HEK293 (cell line): ENCODE measurements around the gene MOK.

Experiments used
- CTCF ChIA-PET: fragments of 350-600 bp; formaldehyde crosslinking; extraction: SDS; loops from one replicate; lab custom pipeline; 2021; ENCODE audit warnings: antibody characterized with exemption; lab: Yijun Ruan, JAX
- POLR2A ChIA-PET: fragments of 300-600 bp; formaldehyde crosslinking; extraction: SDS; loops from one replicate; lab custom pipeline; 2020; ENCODE audit warnings: antibody characterized with exemption, inconsistent platforms; lab: Yijun Ruan, JAX
- H3K27ac ChIP-seq: fragments of 200-500 bp; sonication (Bioruptor generic); 2 replicates; pipeline ENCODE4 v1.5.1; 2014; ENCODE audit warnings: low read depth, low read length, control low read depth, inconsistent platforms; ENCODE audit errors: extremely low read depth
- H3K36me3 ChIP-seq, 2 experiments: fragments of 200-500 bp in 1 of 2; sonication (Bioruptor generic) in 1 of 2; 1 replicate in 1 of 2; 2 replicates in 1 of 2; pipeline ENCODE4 v1.5.1; 2014 to 2017; ENCODE audit warnings: inconsistent platforms in 2 of 2, low read length in 2 of 2; ENCODE audit not compliant: control insufficient read depth in 2 of 2, insufficient read depth in 1 of 2
- H3K4me1 ChIP-seq: fragments of 200-500 bp; sonication (Bioruptor generic); 2 replicates; pipeline ENCODE4 v1.5.1; 2014; ENCODE audit warnings: mild to moderate bottlenecking, low read length, inconsistent platforms; ENCODE audit not compliant: control insufficient read depth, insufficient read depth
- H3K4me3 ChIP-seq: 2 replicates; pipeline ENCODE4 v1.5.1; 2011; ENCODE audit warnings: low read depth, mild to moderate bottlenecking, control low read depth, low read length, moderate library complexity
- H3K9me3 ChIP-seq: fragments of 200-500 bp; sonication (Bioruptor generic); 2 replicates; pipeline ENCODE4 v1.5.1; 2014; ENCODE audit warnings: low read depth, low read length, inconsistent platforms; ENCODE audit not compliant: control insufficient read depth, insufficient read depth
- HOXA7 ChIP-seq: sonication (generic); formaldehyde crosslinking; IDR thresholded peaks from 2 replicates; pipeline ENCODE4 v1.8.1; 2022; ENCODE audit warnings: missing genetic modification reagents, borderline replicate concordance
- MYNN ChIP-seq: fragments of 450-650 bp; formaldehyde crosslinking; IDR thresholded peaks from 2 replicates; pipeline ENCODE4 v1.5.1; 2016; ENCODE audit warnings: missing biosample characterization, missing genetic modification characterization, borderline replicate concordance
- OSR2 ChIP-seq: fragments of 450-650 bp; formaldehyde crosslinking; IDR thresholded peaks from 2 replicates; pipeline ENCODE4 v1.5.1; 2016; ENCODE audit warnings: missing biosample characterization, missing genetic modification characterization
- PRDM1 ChIP-seq: fragments of 450-650 bp; formaldehyde crosslinking; IDR thresholded peaks from 2 replicates; pipeline ENCODE4; 2016; ENCODE audit warnings: missing biosample characterization, missing genetic modification characterization
- SP7 ChIP-seq: fragments of 450-650 bp; formaldehyde crosslinking; IDR thresholded peaks from 2 replicates; pipeline ENCODE4 v1.5.1; 2016; ENCODE audit warnings: missing biosample characterization, missing genetic modification characterization
- ZBTB17 ChIP-seq: fragments of 450-650 bp; formaldehyde crosslinking; IDR thresholded peaks from 2 replicates; pipeline ENCODE4 v1.5.1; 2016; ENCODE audit warnings: missing biosample characterization, missing genetic modification characterization
- ZNF10 ChIP-seq: fragments of 450-650 bp; formaldehyde crosslinking; IDR thresholded peaks from 2 replicates; pipeline ENCODE4 v1.5.1; 2017; ENCODE audit warnings: missing biosample characterization, missing genetic modification characterization
- ZNF114 ChIP-seq: fragments of 450-650 bp; formaldehyde crosslinking; IDR thresholded peaks from 2 replicates; pipeline ENCODE4 v1.5.0; 2017; ENCODE audit warnings: missing biosample characterization, missing genetic modification characterization
- ZNF2 ChIP-seq: fragments of 450-650 bp; formaldehyde crosslinking; IDR thresholded peaks from 2 replicates; pipeline ENCODE4 v1.5.1; 2016; ENCODE audit warnings: missing biosample characterization, missing genetic modification characterization
- ZNF561 ChIP-seq: fragments of 450-650 bp; IDR thresholded peaks from 2 replicates; pipeline ENCODE4 v1.5.1; 2018; ENCODE audit warnings: missing biosample characterization, missing genetic modification characterization, borderline replicate concordance
- ZNF660 ChIP-seq: fragments of 450-650 bp; IDR thresholded peaks from 2 replicates; pipeline ENCODE4 v1.5.1; 2018; ENCODE audit warnings: missing biosample characterization, mild to moderate bottlenecking, missing genetic modification characterization
- ZNF843 ChIP-seq: fragments of 450-650 bp; formaldehyde crosslinking; IDR thresholded peaks from 2 replicates; pipeline ENCODE4 v1.5.1; 2016; ENCODE audit warnings: missing biosample characterization, missing genetic modification characterization
- TF ChIP-seq, protein P1 (sequence below): fragments of 450-650 bp; formaldehyde crosslinking; IDR thresholded peaks from 2 replicates; pipeline ENCODE4 v1.5.1; 2016; ENCODE audit warnings: missing biosample characterization, missing genetic modification characterization, low read depth
- TF ChIP-seq, protein P2 (sequence below): fragments of 450-650 bp; formaldehyde crosslinking; IDR thresholded peaks from 2 replicates; pipeline ENCODE4 v1.5.1; 2017; ENCODE audit warnings: missing biosample characterization, missing genetic modification characterization
- TF ChIP-seq, protein P3 (sequence below): fragments of 450-650 bp; formaldehyde crosslinking; conservative IDR thresholded peaks from 2 replicates; pipeline ENCODE4 v1.5.1; 2016; ENCODE audit warnings: low read depth, missing biosample characterization, missing genetic modification characterization
- TF ChIP-seq, protein P4 (sequence below): fragments of 450-650 bp; formaldehyde crosslinking; IDR thresholded peaks from 2 replicates; pipeline ENCODE4 v1.5.1; 2016; ENCODE audit warnings: missing biosample characterization, missing genetic modification characterization
- TF ChIP-seq, protein P5 (sequence below): fragments of 450-650 bp; formaldehyde crosslinking; IDR thresholded peaks from 2 replicates; pipeline ENCODE4 v1.5.1; 2016; ENCODE audit warnings: missing biosample characterization, missing genetic modification characterization

Gene MOK

DNA sequence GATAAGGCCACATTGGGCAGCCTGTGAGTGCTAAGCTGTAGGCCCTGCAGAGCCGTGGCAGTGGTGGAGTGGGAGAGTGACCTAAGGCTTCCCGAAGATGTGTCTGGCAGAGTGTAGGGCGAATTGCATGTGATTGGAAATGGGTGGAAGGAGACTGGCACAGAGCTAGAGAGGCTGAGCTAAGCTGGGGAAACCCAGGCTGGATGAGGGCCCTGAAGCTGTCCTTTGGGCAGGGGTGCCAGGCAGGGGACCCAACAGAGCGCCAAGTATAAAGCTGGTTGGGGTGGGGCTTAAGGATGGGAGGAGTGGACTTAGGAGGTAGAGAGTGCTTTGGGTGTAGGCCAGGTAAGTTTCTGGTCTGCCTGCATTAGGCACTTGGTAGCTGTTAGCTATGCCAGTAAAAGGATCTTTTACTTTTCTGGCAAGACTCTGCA is 117.4 kb downstream of the MOK start (continued):
- TF ChIP-seq PRDM1 (tag by site-specific recombination) (no peak), ZNF561 (tag by site-specific recombination) (no peak), ZNF2 (no peak)
- TF ChIP-seq, all 188 proteins: peak for 0

DNA sequence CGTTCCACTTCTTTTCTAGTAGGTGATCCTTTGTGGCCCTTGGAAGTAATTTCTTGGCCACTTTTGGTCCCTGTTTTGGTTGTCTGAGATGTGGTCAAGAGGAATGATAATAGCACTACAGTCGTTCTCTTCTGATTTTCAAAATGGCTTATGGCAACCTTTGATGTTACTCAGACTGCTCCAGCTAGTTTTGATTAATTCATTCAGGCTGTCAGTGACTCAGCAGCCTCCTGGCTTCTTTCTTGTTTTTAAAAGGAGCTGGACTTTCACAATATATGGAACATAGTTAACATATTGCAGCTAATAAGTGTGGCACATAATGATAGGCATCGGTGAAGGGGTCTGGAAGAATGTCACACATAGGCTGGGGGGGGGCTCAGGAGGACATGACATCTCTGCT is 117.9 kb downstream of the MOK start:
- Histone ChIP-seq H3K36me3 (no peaks in the 10 kb centered on the region; a peak in 1 of 3 replicates), H3K4me3 (no peak overlapping the region), H3K27ac (peak overlapping the region; percentile 16; the same call in 1 of the 2 replicates), H3K9me3 (no peaks in the 10 kb centered on the region), H3K4me1 (peaks cover 27% of the 10 kb centered on the region)
- CTCF ChIA-PET = interaction anchor here (0.7 to 1.4 kb wide), 3 partner anchors 47 to 151 kb away, joined by 3 read pairs; no protein-coding TSS in a partner anchor
- POLR2A ChIA-PET = interaction anchor here (0.6 kb wide), 1 partner anchor 144 kb away, joined by 3 read pairs; no protein-coding TSS in a partner anchor
- TF ChIP-seq, protein P1, sequence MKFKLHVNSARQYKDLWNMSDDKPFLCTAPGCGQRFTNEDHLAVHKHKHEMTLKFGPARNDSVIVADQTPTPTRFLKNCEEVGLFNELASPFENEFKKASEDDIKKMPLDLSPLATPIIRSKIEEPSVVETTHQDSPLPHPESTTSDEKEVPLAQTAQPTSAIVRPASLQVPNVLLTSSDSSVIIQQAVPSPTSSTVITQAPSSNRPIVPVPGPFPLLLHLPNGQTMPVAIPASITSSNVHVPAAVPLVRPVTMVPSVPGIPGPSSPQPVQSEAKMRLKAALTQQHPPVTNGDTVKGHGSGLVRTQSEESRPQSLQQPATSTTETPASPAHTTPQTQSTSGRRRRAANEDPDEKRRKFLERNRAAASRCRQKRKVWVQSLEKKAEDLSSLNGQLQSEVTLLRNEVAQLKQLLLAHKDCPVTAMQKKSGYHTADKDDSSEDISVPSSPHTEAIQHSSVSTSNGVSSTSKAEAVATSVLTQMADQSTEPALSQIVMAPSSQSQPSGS (tag by site-specific recombination) = no peak
- TF ChIP-seq ZNF114 (tag by site-specific recombination) (no peak), SP7 (tag by site-specific recombination) (0 out of 2 replicates have a peak, but pooled peaks have one; percentile 10), ZNF843 (no peak), ZNF660 (0 out of 2 replicates have a peak, but pooled peaks have one; percentile 22), HOXA7 (CRISPR knock-in tag) (no peak)
- TF ChIP-seq, protein P2, sequence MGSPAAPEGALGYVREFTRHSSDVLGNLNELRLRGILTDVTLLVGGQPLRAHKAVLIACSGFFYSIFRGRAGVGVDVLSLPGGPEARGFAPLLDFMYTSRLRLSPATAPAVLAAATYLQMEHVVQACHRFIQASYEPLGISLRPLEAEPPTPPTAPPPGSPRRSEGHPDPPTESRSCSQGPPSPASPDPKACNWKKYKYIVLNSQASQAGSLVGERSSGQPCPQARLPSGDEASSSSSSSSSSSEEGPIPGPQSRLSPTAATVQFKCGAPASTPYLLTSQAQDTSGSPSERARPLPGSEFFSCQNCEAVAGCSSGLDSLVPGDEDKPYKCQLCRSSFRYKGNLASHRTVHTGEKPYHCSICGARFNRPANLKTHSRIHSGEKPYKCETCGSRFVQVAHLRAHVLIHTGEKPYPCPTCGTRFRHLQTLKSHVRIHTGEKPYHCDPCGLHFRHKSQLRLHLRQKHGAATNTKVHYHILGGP (tag by site-specific recombination) = no peak
- TF ChIP-seq, protein P3, sequence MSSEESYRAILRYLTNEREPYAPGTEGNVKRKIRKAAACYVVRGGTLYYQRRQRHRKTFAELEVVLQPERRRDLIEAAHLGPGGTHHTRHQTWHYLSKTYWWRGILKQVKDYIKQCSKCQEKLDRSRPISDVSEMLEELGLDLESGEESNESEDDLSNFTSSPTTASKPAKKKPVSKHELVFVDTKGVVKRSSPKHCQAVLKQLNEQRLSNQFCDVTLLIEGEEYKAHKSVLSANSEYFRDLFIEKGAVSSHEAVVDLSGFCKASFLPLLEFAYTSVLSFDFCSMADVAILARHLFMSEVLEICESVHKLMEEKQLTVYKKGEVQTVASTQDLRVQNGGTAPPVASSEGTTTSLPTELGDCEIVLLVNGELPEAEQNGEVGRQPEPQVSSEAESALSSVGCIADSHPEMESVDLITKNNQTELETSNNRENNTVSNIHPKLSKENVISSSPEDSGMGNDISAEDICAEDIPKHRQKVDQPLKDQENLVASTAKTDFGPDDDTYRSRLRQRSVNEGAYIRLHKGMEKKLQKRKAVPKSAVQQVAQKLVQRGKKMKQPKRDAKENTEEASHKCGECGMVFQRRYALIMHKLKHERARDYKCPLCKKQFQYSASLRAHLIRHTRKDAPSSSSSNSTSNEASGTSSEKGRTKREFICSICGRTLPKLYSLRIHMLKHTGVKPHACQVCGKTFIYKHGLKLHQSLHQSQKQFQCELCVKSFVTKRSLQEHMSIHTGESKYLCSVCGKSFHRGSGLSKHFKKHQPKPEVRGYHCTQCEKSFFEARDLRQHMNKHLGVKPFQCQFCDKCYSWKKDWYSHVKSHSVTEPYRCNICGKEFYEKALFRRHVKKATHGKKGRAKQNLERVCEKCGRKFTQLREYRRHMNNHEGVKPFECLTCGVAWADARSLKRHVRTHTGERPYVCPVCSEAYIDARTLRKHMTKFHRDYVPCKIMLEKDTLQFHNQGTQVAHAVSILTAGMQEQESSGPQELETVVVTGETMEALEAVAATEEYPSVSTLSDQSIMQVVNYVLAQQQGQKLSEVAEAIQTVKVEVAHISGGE (tag by site-specific recombination) = no peak

DNA sequence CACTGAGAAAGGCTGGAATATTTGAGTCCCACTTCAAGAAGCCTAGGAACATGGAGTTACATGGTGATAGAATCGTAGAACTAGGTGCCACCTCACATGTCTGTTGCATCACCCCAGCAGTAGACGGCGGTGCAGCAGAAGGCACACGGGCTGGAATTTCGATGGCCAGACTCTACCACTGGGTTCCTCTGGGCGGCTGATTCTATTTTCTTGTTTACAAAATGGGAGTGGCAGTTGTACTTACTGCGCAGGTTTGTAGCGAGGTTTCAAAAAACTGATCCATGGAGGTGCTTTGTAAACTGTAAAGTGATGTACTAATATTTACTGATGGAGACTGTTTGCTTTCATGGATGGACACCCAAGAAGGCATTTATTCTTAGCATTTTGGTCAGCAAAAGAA is 119.6 kb downstream of the MOK start:
- ChIA-PET POLR2A (no interaction called here), CTCF (interaction anchor here (1.3 kb wide), 1 partner anchor 27 kb away, joined by 3 read pairs; no protein-coding TSS in a partner anchor)
- no peaks in the 10 kb centered on the region; a peak in 1 of 3 replicates for H3K36me3 ChIP-seq
- no peak overlapping the region for H3K27ac ChIP-seq
- H3K4me3 ChIP-seq = no peak overlapping the region
- 0 out of 2 replicates have a peak, but pooled peaks have one; percentile 28 for TF ChIP-seq ZBTB17 (tag by site-specific recombination)
- TF ChIP-seq, protein P4, sequence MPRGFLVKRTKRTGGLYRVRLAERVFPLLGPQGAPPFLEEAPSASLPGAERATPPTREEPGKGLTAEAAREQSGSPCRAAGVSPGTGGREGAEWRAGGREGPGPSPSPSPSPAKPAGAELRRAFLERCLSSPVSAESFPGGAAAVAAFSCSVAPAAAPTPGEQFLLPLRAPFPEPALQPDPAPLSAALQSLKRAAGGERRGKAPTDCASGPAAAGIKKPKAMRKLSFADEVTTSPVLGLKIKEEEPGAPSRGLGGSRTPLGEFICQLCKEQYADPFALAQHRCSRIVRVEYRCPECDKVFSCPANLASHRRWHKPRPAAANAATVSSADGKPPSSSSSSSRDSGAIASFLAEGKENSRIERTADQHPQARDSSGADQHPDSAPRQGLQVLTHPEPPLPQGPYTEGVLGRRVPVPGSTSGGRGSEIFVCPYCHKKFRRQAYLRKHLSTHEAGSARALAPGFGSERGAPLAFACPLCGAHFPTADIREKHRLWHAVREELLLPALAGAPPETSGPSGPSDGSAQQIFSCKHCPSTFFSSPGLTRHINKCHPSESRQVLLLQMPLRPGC (tag by site-specific recombination) = no peak
- TF ChIP-seq, protein P5, sequence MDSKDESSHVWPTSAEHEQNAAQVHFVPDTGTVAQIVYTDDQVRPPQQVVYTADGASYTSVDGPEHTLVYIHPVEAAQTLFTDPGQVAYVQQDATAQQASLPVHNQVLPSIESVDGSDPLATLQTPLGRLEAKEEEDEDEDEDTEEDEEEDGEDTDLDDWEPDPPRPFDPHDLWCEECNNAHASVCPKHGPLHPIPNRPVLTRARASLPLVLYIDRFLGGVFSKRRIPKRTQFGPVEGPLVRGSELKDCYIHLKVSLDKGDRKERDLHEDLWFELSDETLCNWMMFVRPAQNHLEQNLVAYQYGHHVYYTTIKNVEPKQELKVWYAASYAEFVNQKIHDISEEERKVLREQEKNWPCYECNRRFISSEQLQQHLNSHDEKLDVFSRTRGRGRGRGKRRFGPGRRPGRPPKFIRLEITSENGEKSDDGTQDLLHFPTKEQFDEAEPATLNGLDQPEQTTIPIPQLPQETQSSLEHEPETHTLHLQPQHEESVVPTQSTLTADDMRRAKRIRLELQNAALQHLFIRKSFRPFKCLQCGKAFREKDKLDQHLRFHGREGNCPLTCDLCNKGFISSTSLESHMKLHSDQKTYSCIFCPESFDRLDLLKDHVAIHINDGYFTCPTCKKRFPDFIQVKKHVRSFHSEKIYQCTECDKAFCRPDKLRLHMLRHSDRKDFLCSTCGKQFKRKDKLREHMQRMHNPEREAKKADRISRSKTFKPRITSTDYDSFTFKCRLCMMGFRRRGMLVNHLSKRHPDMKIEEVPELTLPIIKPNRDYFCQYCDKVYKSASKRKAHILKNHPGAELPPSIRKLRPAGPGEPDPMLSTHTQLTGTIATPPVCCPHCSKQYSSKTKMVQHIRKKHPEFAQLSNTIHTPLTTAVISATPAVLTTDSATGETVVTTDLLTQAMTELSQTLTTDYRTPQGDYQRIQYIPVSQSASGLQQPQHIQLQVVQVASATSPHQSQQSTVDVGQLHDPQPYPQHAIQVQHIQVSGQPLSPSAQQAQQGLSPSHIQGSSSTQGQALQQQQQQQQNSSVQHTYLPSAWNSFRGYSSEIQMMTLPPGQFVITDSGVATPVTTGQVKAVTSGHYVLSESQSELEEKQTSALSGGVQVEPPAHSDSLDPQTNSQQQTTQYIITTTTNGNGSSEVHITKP (tag by site-specific recombination) = peak; percentile 47; the same call in 1 of the 2 replicates
- 0 out of 2 replicates have a peak, but pooled peaks have one; percentile 51 for TF ChIP-seq ZNF10 (tag by site-specific recombination)
- no peak for TF ChIP-seq OSR2 (tag by site-specific recombination)
- no peak for TF ChIP-seq MYNN (tag by site-specific recombination)
- no peaks in the 10 kb centered on the region for H3K9me3 ChIP-seq
- peaks cover 37% of the 10 kb centered on the region for H3K4me1 ChIP-seq
